CD4-positive, CD25-positive, alpha-beta regulatory T cell (primary cell): Measurements from ENCODE around the gene GTF3C1. TPM values are rescaled to one million over a fixed set of nuclear protein-coding genes. Genes with fewer than 3 reads are reported as not detected.

Source experiments
- ATAC-seq, 2 donors: fragments of 150-1000 bp; cut with Tn5 transposase; one replicate each; pipeline ENCODE4 v1.10.0; 2021; ENCODE audit warnings: low read depth in 2 of 2, moderate number of reproducible peaks in 2 of 2, moderate library complexity in 1 of 2
- DNase-seq, 3 donors: peaks; one replicate each; pipeline versions ENCODE4 v3.0.0 to v3.0.0-alpha.2; 2012 to 2022; ENCODE audit warnings: mixed read lengths in 1 of 3
- H3K27ac ChIP-seq: one replicate; pipeline ENCODE4 v1.7.0; 2013; ENCODE audit warnings: mild to moderate bottlenecking, low read length; ENCODE audit not compliant: insufficient read depth, poor library complexity, severe bottlenecking
- H3K27me3 ChIP-seq: one replicate; pipeline ENCODE4 v1.7.0; 2013; ENCODE audit warnings: low read length; ENCODE audit not compliant: control insufficient read depth, insufficient read depth
- H3K36me3 ChIP-seq: one replicate; pipeline ENCODE4 v1.7.0; 2013; ENCODE audit warnings: mild to moderate bottlenecking, low read length, moderate library complexity; ENCODE audit not compliant: control insufficient read depth, insufficient read depth
- H3K4me1 ChIP-seq: 2 replicates; pipeline ENCODE4 v1.7.0; 2013; ENCODE audit warnings: mild to moderate bottlenecking, low read length; ENCODE audit not compliant: insufficient read depth, control insufficient read depth, poor library complexity, severe bottlenecking
- H3K4me3 ChIP-seq: one replicate; pipeline ENCODE4 v1.7.0; 2013; ENCODE audit warnings: low read depth, mild to moderate bottlenecking, low read length, moderate library complexity
- H3K9me3 ChIP-seq, 2 experiments: 1 replicate in 1 of 2; 2 replicates in 1 of 2; pipeline ENCODE4 v1.7.0; 2013; ENCODE audit warnings: low read length in 2 of 2, mild to moderate bottlenecking in 1 of 2, moderate library complexity in 1 of 2; ENCODE audit not compliant: control insufficient read depth in 2 of 2
- H3K27ac Mint-ChIP-seq, 3 donors: one replicate each; pipeline ENCODE4 v1.8.0; 2020 to 2022; ENCODE audit warnings: mild to moderate bottlenecking in 3 of 3, mixed read lengths in 3 of 3, moderate library complexity in 2 of 3
- H3K27me3 Mint-ChIP-seq: one replicate; pipeline ENCODE4 v1.8.0; 2022; ENCODE audit warnings: mild to moderate bottlenecking, mixed read lengths
- H3K36me3 Mint-ChIP-seq: one replicate; pipeline ENCODE4 v1.8.0; 2020; ENCODE audit warnings: mixed read lengths
- H3K4me1 Mint-ChIP-seq, 4 donors: one replicate each; pipeline ENCODE4 v1.8.0; 2020 to 2022; ENCODE audit warnings: mixed read lengths in 4 of 4, mild to moderate bottlenecking in 1 of 4
- H3K4me3 Mint-ChIP-seq, 4 donors: one replicate each; pipeline ENCODE4 v1.8.0; 2020 to 2022; ENCODE audit warnings: mild to moderate bottlenecking in 4 of 4, mixed read lengths in 4 of 4, moderate library complexity in 3 of 4
- H3K9me3 Mint-ChIP-seq, 7 donors: one replicate each; pipeline ENCODE4 v1.8.0; 2020 to 2022; ENCODE audit warnings: mixed read lengths in 7 of 7, mild to moderate bottlenecking in 3 of 7, moderate library complexity in 2 of 7
- polyA plus RNA-seq, 4 donors: library from polyadenylated mRNA; unstranded; fragments of 300-500 nt; fragmentation: Illumina TruSeq; gene quantifications; one replicate each; pipeline ENCODE4 v1.2.3, GENCODE V29; 2021
- total RNA-seq: library from RNA; stranded (reverse); gene quantifications from one replicate; pipeline ENCODE4 v1.2.3, GENCODE V29; 2022

The GTF3C1 gene
- total and polyA plus RNA-seq, 5 donors from 2014 or later = 14.9 to 57.2 (median 21.2) TPM

DNA sequence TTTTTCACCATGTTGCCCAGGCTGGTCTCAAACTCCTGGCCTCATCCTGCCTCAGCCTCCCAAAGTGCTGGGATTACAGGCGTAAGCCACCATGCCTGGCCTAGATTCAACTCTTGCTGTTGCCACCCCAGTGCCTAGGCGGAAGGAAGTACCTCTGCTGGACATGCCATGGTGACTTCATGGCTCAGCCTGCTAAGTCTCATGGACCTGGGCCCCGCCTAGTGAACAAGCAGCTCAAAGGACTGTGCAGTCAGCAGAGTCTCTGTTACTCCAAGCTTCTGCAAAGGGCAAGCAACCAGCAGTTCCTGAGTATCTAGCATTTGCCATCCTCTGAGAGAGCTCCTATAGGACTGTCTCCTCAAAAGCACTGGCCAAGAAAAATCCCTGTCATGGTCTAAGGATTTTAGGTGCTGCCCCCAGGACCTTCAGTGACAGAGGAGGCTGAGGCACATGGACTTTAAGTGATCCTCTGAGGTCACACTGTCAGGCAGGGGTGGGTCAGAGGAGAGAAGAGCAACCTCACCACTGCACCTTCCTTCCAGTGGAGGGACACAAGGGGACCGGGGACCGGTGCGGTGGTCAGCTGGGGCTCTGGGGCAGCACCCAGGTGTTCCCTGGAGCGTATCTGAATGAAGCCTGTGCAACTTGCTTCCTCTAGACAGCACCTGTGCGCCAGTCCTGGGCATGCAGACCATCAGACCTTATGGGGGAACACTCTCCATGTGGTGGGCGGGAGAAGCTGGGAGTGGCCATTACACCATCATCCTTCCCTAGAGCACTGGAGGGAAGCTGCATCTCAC lies 76.4 kb downstream of the GTF3C1 start:
- Histone ChIP-seq H3K4me3 (no peak overlapping the region), H3K27me3 (no peaks in the 10 kb centered on the region), H3K9me3 (no peaks in the 10 kb centered on the region), H3K27ac (no peak overlapping the region), H3K36me3 (peaks cover 85% of the 10 kb centered on the region), H3K4me1 (no peaks in the 10 kb centered on the region)
- no peak for ATAC-seq
- DNase-seq = no peak
- peak overlapping the region in 2 of 3 donors; percentile 31 to 67 for H3K27ac Mint-ChIP-seq
- H3K4me3 Mint-ChIP-seq = no peak overlapping the region
- H3K4me1 Mint-ChIP-seq = peaks cover 0 to 1% (median 0%) of the 10 kb centered on the region in 4 donors
- H3K9me3 Mint-ChIP-seq = no peaks in the 10 kb centered on the region
- peaks cover 65% of the 10 kb centered on the region for H3K36me3 Mint-ChIP-seq
- H3K27me3 Mint-ChIP-seq = no peaks in the 10 kb centered on the region

DNA sequence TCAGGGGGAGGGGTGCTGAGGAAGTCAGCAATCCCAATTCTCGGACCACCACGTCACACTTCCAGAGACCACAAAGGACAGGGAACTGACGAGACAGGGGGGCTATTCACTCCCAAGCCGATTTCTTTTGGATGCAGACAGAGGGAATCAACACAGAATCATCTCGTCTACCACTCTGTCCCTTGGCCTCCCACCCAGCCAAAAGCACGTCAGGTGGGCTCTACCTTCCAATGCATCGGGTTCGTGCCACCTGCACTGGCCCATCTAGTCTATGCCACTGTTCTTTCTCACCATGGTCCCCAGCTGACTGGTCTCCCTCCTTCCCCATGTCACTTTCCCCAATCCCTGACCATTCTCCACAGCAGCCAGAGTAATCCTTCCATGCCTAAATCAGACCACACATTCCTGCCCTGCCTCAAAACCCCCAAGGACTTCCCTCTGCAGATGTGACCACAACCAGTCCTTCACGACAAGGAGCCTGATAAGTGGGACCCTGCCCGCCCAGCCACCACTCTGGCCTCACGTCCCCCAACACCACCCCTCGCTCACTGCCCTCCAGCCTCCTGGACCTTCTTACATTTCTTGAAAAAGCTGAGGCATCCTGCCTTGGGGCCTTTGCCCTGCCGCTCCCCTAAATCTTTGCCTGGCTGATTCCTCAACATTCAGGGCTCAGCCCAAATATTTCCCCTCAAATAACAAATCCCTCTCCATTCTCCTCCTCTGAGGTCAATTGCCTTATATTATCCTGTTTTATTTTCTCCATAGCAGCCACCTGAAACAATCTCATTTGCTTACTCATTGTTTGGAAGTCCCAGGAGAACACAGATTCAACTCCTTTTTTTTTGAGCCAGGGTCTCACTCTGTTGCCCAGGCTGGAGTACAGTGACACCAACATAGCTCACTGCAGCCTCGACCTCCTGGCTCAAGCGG lies 77.4 kb downstream of the GTF3C1 start:
- Mint-ChIP-seq H3K4me1 (peaks cover 0 to 1% (median 0%) of the 10 kb centered on the region in 4 donors), H3K9me3 (no peaks in the 10 kb centered on the region), H3K27me3 (no peaks in the 10 kb centered on the region), H3K4me3 (no peak overlapping the region), H3K27ac (peak overlapping the region in 2 of 3 donors; percentile 67 to 81), H3K36me3 (peaks cover 71% of the 10 kb centered on the region)
- Histone ChIP-seq H3K4me1 (no peaks in the 10 kb centered on the region), H3K27ac (no peak overlapping the region), H3K27me3 (no peaks in the 10 kb centered on the region), H3K9me3 (no peaks in the 10 kb centered on the region), H3K4me3 (no peak overlapping the region), H3K36me3 (peaks cover 84% of the 10 kb centered on the region)
- DNase-seq (no peak), ATAC-seq (no peak)

DNA sequence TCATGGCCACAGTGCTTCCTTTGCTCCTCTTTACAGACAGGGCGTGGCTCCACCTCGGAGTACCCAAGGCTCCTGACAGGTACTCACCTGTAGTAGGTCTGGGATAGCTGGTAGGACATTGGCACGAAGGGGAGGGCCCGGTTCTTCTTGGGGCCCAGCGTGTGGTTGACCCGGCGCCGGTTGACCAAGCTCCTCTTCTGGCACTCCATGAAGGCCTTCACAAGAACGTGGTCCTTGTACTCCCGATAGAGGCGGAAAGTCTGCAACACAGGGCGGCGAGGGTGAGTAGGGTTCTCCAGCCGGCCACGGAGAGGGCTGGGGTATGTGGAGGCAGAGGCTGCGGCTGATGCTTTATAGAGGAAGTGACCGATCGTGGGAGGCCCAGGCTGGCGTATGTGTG lies 78.1 kb downstream of the GTF3C1 start:
- no peak overlapping the region for H3K27ac Mint-ChIP-seq

DNA sequence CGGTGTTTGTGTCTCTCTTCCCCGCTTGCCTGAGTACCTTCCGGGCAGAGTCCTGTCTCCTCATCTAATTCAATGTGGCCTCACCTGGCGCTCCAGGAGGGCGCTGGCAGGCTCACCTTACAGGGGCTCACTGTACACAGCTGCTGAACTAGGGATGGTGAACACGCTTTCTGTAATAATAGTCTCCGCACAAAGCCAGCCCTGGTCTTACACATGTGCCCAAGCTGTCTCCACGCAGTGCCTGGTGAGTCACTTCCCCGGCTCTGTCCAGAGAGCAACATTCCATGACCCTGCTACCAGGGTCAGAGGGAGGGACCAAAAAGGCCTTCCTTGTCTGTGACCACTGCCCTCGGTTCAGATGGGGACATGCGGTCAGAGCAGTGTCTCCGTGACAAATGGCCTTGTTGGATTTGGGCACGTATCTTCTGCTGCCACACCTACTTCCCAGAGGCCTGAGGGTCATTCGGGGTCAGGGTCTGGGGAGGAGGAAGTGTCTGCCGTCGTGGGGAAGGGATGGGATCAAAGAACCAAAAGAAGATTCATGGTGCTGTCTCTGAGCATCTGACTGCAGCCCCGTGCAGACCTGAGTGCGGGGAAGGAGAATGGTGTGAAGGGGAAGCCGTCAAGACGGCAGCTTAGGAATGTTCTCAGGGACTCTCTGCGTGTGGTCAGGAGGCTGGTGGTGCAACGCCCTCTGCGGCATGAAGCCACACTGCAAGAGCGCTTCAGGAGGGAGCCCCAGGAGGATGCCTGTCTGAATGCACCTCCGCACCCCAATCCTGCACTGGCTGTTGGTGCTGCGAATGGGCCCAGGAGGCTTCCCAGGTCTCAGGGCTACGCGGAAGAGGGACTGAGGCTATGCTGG lies 78.9 kb downstream of the GTF3C1 start:
- DNase-seq (no peak), ATAC-seq (no peak)
- no peaks in the 10 kb centered on the region for H3K4me1 ChIP-seq
- Mint-ChIP-seq H3K27me3 (no peaks in the 10 kb centered on the region), H3K4me3 (peak overlapping the region in 1 of 4 donors; percentile 25), H3K36me3 (peaks cover 67% of the 10 kb centered on the region), H3K9me3 (no peaks in the 10 kb centered on the region), H3K4me1 (peaks cover 0 to 2% (median under 1%) of the 10 kb centered on the region in 4 donors), H3K27ac (peak overlapping the region in 2 of 3 donors; percentile 42 to 44)
- no peak overlapping the region for H3K27ac ChIP-seq
- no peaks in the 10 kb centered on the region for H3K9me3 ChIP-seq
- peaks cover 84% of the 10 kb centered on the region for H3K36me3 ChIP-seq
- no peak overlapping the region for H3K4me3 ChIP-seq
- no peaks in the 10 kb centered on the region for H3K27me3 ChIP-seq

More for the DNA sequence above, 78.1 kb downstream of the GTF3C1 start:
- no peak overlapping the region for H3K4me3 ChIP-seq
- no peaks in the 10 kb centered on the region for H3K4me1 ChIP-seq
- H3K9me3 ChIP-seq = no peaks in the 10 kb centered on the region
- no peak for DNase-seq
- Mint-ChIP-seq H3K27me3 (no peaks in the 10 kb centered on the region), H3K4me3 (no peak overlapping the region), H3K36me3 (peaks cover 67% of the 10 kb centered on the region), H3K4me1 (peaks cover 0 to 1% (median 0%) of the 10 kb centered on the region in 4 donors), H3K9me3 (no peaks in the 10 kb centered on the region)
- H3K36me3 ChIP-seq = peaks cover 84% of the 10 kb centered on the region
- no peaks in the 10 kb centered on the region for H3K27me3 ChIP-seq
- no peak for ATAC-seq
- H3K27ac ChIP-seq = no peak overlapping the region

DNA sequence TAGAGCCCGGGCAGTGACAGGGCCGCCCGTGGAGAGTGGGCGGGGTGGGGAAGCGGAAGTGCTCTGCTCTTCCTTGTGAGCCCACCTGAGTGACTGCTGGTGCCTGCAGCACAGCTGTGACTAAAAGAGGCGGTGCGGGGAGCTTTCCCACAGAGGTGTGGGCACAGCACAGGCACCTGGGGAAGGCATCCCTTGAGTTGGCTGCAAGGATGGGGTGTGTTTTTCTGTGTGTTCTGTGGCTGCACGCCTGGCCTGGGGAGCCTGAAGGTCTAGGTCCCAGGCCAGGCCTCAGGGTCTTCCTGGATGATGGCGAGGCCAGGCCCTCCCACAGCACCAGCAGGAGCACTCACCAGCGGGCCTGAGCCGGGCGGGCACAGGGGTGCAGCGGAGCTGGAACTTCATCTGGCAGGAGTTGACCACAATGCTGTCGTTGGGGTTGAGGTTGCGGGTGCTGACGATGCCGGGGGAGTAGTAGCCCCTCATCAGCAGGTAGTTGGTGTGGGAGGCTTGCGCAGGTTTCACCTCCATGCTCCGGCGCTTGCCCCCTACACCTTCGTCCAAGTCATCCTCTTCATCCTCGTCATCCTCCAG lies 80.7 kb downstream of the GTF3C1 start:
- Histone ChIP-seq H3K4me3 (no peak overlapping the region), H3K27ac (no peak overlapping the region), H3K9me3 (no peaks in the 10 kb centered on the region), H3K4me1 (peaks cover 3% of the 10 kb centered on the region), H3K27me3 (no peaks in the 10 kb centered on the region), H3K36me3 (peaks cover 83% of the 10 kb centered on the region)
- H3K36me3 Mint-ChIP-seq = peaks cover 57% of the 10 kb centered on the region
- no peaks in the 10 kb centered on the region for H3K9me3 Mint-ChIP-seq
- H3K27ac Mint-ChIP-seq = no peak overlapping the region
- H3K27me3 Mint-ChIP-seq = no peaks in the 10 kb centered on the region
- H3K4me1 Mint-ChIP-seq = peaks cover 0 to 4% (median under 1%) of the 10 kb centered on the region in 4 donors
- no peak for ATAC-seq
- DNase-seq = no peak
- H3K4me3 Mint-ChIP-seq = no peak overlapping the region

DNA sequence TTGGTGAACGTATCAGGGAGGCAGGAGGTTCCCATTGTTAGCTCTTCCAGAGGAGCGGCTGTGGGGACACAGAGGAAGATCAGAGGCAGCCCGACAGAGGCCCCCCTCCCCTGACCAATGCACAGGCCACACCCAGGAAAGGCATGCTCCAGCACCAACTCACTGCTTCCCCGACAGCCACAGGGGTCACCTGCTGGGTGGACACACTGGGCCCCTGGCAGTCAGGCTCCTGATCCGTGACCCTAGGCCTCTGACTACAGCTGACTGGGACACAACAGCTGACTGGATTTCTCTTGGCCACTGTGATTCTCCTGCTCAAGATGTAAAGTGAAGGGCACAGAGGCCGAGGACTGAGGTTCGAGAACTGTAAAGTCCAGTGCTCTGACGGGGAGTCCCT lies 84.2 kb downstream of the GTF3C1 start:
- Mint-ChIP-seq H3K4me3 (no peak overlapping the region), H3K9me3 (no peaks in the 10 kb centered on the region), H3K27me3 (no peaks in the 10 kb centered on the region), H3K27ac (peak overlapping the region in 1 of 3 donors; percentile 26), H3K36me3 (peaks cover 31% of the 10 kb centered on the region), H3K4me1 (peaks cover 0 to 13% (median 7%) of the 10 kb centered on the region in 4 donors)
- ATAC-seq (no peak), DNase-seq (no peak)
- Histone ChIP-seq H3K4me1 (peaks cover 17% of the 10 kb centered on the region), H3K27me3 (no peaks in the 10 kb centered on the region), H3K36me3 (peaks cover 72% of the 10 kb centered on the region), H3K4me3 (no peak overlapping the region), H3K27ac (no peak overlapping the region), H3K9me3 (no peaks in the 10 kb centered on the region)
